ENCODE data around the gene CRHR1. TPM values are rescaled to one million over a fixed set of nuclear protein-coding genes. Genes with fewer than 3 reads are reported as not detected.

The CRHR1 gene
- total RNA-seq, 4 donors from 2014 or later: 0.10 to 0.54 (median 0.35) TPM; not detected in 1

GRCh38 chr17:45845376-45846185 lies 61.5 kb downstream of the CRHR1 start:
- no peaks in the 10 kb centered on the region for H3K36me3 ChIP-seq
- H3K4me1 ChIP-seq: no peaks in the 10 kb centered on the region
- TF ChIP-seq POLR2A (IDR thresholded peaks at IDR 0.05) (no peak), POLR2AphosphoS5 (IDR thresholded peaks at IDR 0.05) (no peak), CTCF (IDR thresholded peaks at IDR 0.05) (no peak), EP300 (IDR thresholded peaks at IDR 0.05) (no peak)
- no peak overlapping the region for H3K4me3 ChIP-seq
- no peak for ATAC-seq
- H3K27ac ChIP-seq: no peak overlapping the region
- no peaks in the 10 kb centered on the region for H3K9me3 ChIP-seq
- peaks cover 28% of the 10 kb centered on the region for H3K27me3 ChIP-seq
- WGBS, 2 donors (ENCODE audit: low coverage in 1 of 2): 79 to 80% methylated on average over 1 to 12 of the region's 35 CpGs

GRCh38 chr17:45846223-45846622 lies 62.1 kb downstream of the CRHR1 start:
- no peaks in the 10 kb centered on the region for H3K4me1 ChIP-seq
- H3K27me3 ChIP-seq: peaks cover 34% of the 10 kb centered on the region
- TF ChIP-seq POLR2AphosphoS5 (IDR thresholded peaks at IDR 0.05) (no peak), POLR2A (IDR thresholded peaks at IDR 0.05) (no peak), EP300 (IDR thresholded peaks at IDR 0.05) (no peak), CTCF (IDR thresholded peaks at IDR 0.05) (no peak)
- H3K36me3 ChIP-seq: no peaks in the 10 kb centered on the region
- WGBS, 2 donors (ENCODE audit: low coverage in 1 of 2): 100% methylated on average over 2 of the region's 10 CpGs; no CpG with 5 or more reads in 1 of the 2 donors
- no peaks in the 10 kb centered on the region for H3K9me3 ChIP-seq
- H3K4me3 ChIP-seq: no peak overlapping the region
- no peak overlapping the region for H3K27ac ChIP-seq
- no peak for ATAC-seq

GRCh38 chr17:45846646-45847045 lies 62.5 kb downstream of the CRHR1 start:
- TF ChIP-seq POLR2AphosphoS5 (IDR thresholded peaks at IDR 0.05) (no peak), CTCF (IDR thresholded peaks at IDR 0.05) (no peak), POLR2A (IDR thresholded peaks at IDR 0.05) (no peak), EP300 (IDR thresholded peaks at IDR 0.05) (no peak)
- Histone ChIP-seq H3K9me3 (no peaks in the 10 kb centered on the region), H3K4me3 (no peak overlapping the region), H3K27me3 (peaks cover 38% of the 10 kb centered on the region), H3K27ac (no peak overlapping the region), H3K4me1 (no peaks in the 10 kb centered on the region), H3K36me3 (no peaks in the 10 kb centered on the region)
- WGBS, 2 donors (ENCODE audit: low coverage in 1 of 2): 80 to 90% methylated on average over 2 of the region's 9 CpGs
- no peak for ATAC-seq

- Histone ChIP-seq H3K9me3 (no peaks in the 10 kb centered on the region), H3K4me3 (no peak overlapping the region), H3K27ac (no peak overlapping the region), H3K4me1 (no peaks in the 10 kb centered on the region), H3K36me3 (no peaks in the 10 kb centered on the region), H3K27me3 (peaks cover 43% of the 10 kb centered on the region)
- no peak for ATAC-seq
- no peak for TF ChIP-seq CTCF (IDR thresholded peaks at IDR 0.05)
- WGBS, 2 donors (ENCODE audit: low coverage in 1 of 2): 89 to 100% methylated on average over 2 of the region's 4 CpGs
Measured at GRCh38 chr17:45847101-45847500, 63.0 kb downstream of the CRHR1 start.

GRCh38 chr17:45847747-45848146 lies 63.6 kb downstream of the CRHR1 start:
- WGBS, 2 donors (ENCODE audit: low coverage in 1 of 2): 76 to 81% methylated on average over 2 to 3 of the region's 5 CpGs
- H3K27ac ChIP-seq: no peak overlapping the region
- ATAC-seq: no peak

More at GRCh38 chr17:45847747-45848146, 63.6 kb downstream of the CRHR1 start:
- Histone ChIP-seq H3K36me3 (no peaks in the 10 kb centered on the region), H3K9me3 (no peaks in the 10 kb centered on the region), H3K4me1 (peaks cover 0 to 4% (median 0%) of the 10 kb centered on the region in 3 donors), H3K4me3 (no peak overlapping the region), H3K27me3 (peaks cover 49% of the 10 kb centered on the region)
- TF ChIP-seq EP300 (IDR thresholded peaks at IDR 0.05) (no peak), POLR2A (IDR thresholded peaks at IDR 0.05) (no peak), POLR2AphosphoS5 (IDR thresholded peaks at IDR 0.05) (no peak), CTCF (IDR thresholded peaks at IDR 0.05) (no peak)
